Endothelial cell of umbilical vein (primary cell): ENCODE measurements around the gene VDR.

Experiments used
- CTCF ChIP-seq, 2 donors: IDR thresholded peaks; 1 replicate in 1 of 2; 2 replicates in 1 of 2; pipeline ENCODE4 v1.5.1; 2011; ENCODE audit warnings: low read length in 2 of 2, mild to moderate bottlenecking in 2 of 2, moderate library complexity in 2 of 2, control low read depth in 1 of 2, inconsistent platforms in 1 of 2, low read depth in 1 of 2; ENCODE audit not compliant: insufficient read depth in 1 of 2; ENCODE audit errors: extremely low read depth in 1 of 2
- EZH2 ChIP-seq: IDR thresholded peaks from 2 replicates; pipeline ENCODE4 v1.6.1; 2012; ENCODE audit warnings: borderline replicate concordance, low read depth, mild to moderate bottlenecking, moderate library complexity, low read length, inconsistent platforms; ENCODE audit not compliant: severe bottlenecking
- POLR2A ChIP-seq: IDR thresholded peaks from 2 replicates; pipeline ENCODE4 v1.6.1; 2012; ENCODE audit warnings: low read depth, mild to moderate bottlenecking, control low read depth, low read length

- no peak for TF ChIP-seq POLR2A
- TF ChIP-seq CTCF (IDR thresholded peaks at IDR 0.05; ENCODE audit: extremely low read depth in 1 of 2, insufficient read depth in 1 of 2, low read depth in 1 of 2, low read length in 2 of 2) = no peak
- no peak for TF ChIP-seq EZH2
Observed at GRCh38 chr12:47889040-47889439, 15.8 kb downstream of the VDR start.
